H1 (cell line): ENCODE results near the gene EML4. TPM values are rescaled to one million over a fixed set of nuclear protein-coding genes. Genes with fewer than 3 reads are reported as not detected.

Experiments
- CTCF ChIA-PET: fragments of 300-600 bp; sonication (Branson Sonifier 250); formaldehyde crosslinking; loops from one replicate; lab custom pipeline; 2021; ENCODE audit not compliant: partially characterized antibody; lab: Charles Lee
- POLR2A ChIA-PET: fragments of 300-600 bp; sonication (Branson Sonifier 250); formaldehyde crosslinking; loops from one replicate; lab custom pipeline; 2021; ENCODE audit warnings: inconsistent platforms; ENCODE audit not compliant: partially characterized antibody; lab: Charles Lee
- DNase-seq, 2 experiments: peaks; one replicate each; pipeline versions ENCODE4 v3.0.0 to v3.0.0-alpha.2; 2010 to 2022; ENCODE audit warnings: low spot score in 2 of 2, low read depth in 1 of 2, mixed read lengths in 1 of 2
- FAIRE-seq: peaks from 2 replicates; lab custom pipeline; 2011; peaks lifted over from hg19 to GRCh38; lab: Jason Lieb, UNC
- H2AFZ ChIP-seq: 2 replicates; pipeline ENCODE4 v1.8.1; 2012; ENCODE audit warnings: low read length, inconsistent platforms
- H2AK5ac ChIP-seq: 2 replicates; pipeline ENCODE4 v1.6.1; 2013; ENCODE audit warnings: low read depth, low read length
- H2BK120ac ChIP-seq: replicated peaks from 2 replicates; pipeline ENCODE3; 2013; ENCODE audit warnings: low read depth, low read length, inconsistent platforms
- H2BK12ac ChIP-seq: 2 replicates; pipeline ENCODE4 v1.6.1; 2013; ENCODE audit warnings: low read depth, low read length
- H2BK15ac ChIP-seq: 2 replicates; pipeline ENCODE4 v1.6.1; 2013; ENCODE audit warnings: low read length
- H2BK20ac ChIP-seq: 2 replicates; pipeline ENCODE4 v1.6.1; 2013; ENCODE audit warnings: low read length
- H2BK5ac ChIP-seq: 2 replicates; pipeline ENCODE4 v1.6.1; 2013; ENCODE audit warnings: low read depth, low read length
- H3K14ac ChIP-seq: 2 replicates; pipeline ENCODE4 v1.6.1; 2013; ENCODE audit warnings: inconsistent platforms; ENCODE audit not compliant: insufficient read length
- H3K18ac ChIP-seq: 2 replicates; pipeline ENCODE4 v1.6.1; 2013; ENCODE audit warnings: low read length; ENCODE audit errors: extremely low read depth
- H3K23ac ChIP-seq: 2 replicates; pipeline ENCODE4 v1.6.1; 2013; ENCODE audit warnings: inconsistent platforms; ENCODE audit not compliant: insufficient read length
- H3K23me2 ChIP-seq: 2 replicates; pipeline ENCODE4 v1.6.1; 2013; ENCODE audit warnings: low read depth, low read length
- H3K27ac ChIP-seq: 2 replicates; pipeline ENCODE4 v1.6.1; 2011; ENCODE audit warnings: low read depth, low read length, inconsistent platforms
- H3K27me3 ChIP-seq, 4 experiments: replicated peaks in 1 of 4; 1 replicate in 1 of 4; 2 replicates in 3 of 4; pipeline versions ENCODE4 v1.6.1 to v1.8.1; 2011 to 2013; ENCODE audit warnings: low read length in 3 of 4, mild to moderate bottlenecking in 3 of 4, inconsistent platforms in 2 of 4, mixed read lengths in 2 of 4, moderate library complexity in 1 of 4; ENCODE audit not compliant: control insufficient read depth in 3 of 4, insufficient read depth in 3 of 4; ENCODE audit errors: extremely low read depth in 1 of 4
- H3K36me3 ChIP-seq, 4 experiments: 2 replicates each; pipeline versions ENCODE4 v1.6.1 to v1.8.1; 2011 to 2013; ENCODE audit warnings: mild to moderate bottlenecking in 4 of 4, low read length in 3 of 4, moderate library complexity in 2 of 4, control low read depth in 1 of 4, inconsistent platforms in 1 of 4; ENCODE audit not compliant: insufficient read depth in 4 of 4, control insufficient read depth in 2 of 4
- H3K4ac ChIP-seq: replicated peaks from 2 replicates; pipeline ENCODE3; 2013; ENCODE audit warnings: low read length, low read depth, mixed read lengths, inconsistent platforms; ENCODE audit not compliant: insufficient read length
- H3K4me1 ChIP-seq, 4 experiments: replicated peaks in 1 of 4; 1 replicate in 1 of 4; 2 replicates in 3 of 4; pipeline versions ENCODE4 v1.6.1 to v1.8.1; 2011 to 2013; ENCODE audit warnings: low read length in 3 of 4, inconsistent platforms in 2 of 4, mixed read lengths in 1 of 4; ENCODE audit not compliant: insufficient read depth in 4 of 4, control insufficient read depth in 3 of 4
- H3K4me2 ChIP-seq, 2 experiments: 2 replicates each; pipeline versions ENCODE4 v1.6.1 to v1.8.1; 2011 to 2013; ENCODE audit warnings: low read depth in 2 of 2, low read length in 2 of 2, control low read depth in 1 of 2, inconsistent platforms in 1 of 2, mild to moderate bottlenecking in 1 of 2; ENCODE audit not compliant: insufficient read depth in 1 of 2
- H3K4me3 ChIP-seq, 4 experiments: fragments of 200-600, 300-600 bp in 1 of 4; sonication (generic), shearing (Covaris generic), sonication (Bioruptor Twin) in 1 of 4; 2 replicates each; pipeline versions ENCODE4 v1.5.1 to v1.8.1; 2011 to 2016; ENCODE audit warnings: low read length in 4 of 4, low read depth in 3 of 4, control low read depth in 2 of 4, inconsistent platforms in 2 of 4, mild to moderate bottlenecking in 2 of 4, mixed read lengths in 1 of 4, moderate library complexity in 1 of 4; ENCODE audit not compliant: insufficient read depth in 2 of 4; ENCODE audit errors: extremely low read depth in 1 of 4
- H3K56ac ChIP-seq: replicated peaks from 2 replicates; pipeline ENCODE3; 2013; ENCODE audit warnings: low read depth, mild to moderate bottlenecking, mixed read lengths, low read length, inconsistent platforms; ENCODE audit not compliant: insufficient read length
- H3K79me1 ChIP-seq: 2 replicates; pipeline ENCODE4 v1.6.1; 2013; ENCODE audit warnings: low read depth, low read length, control low read depth
- H3K79me2 ChIP-seq, 2 experiments: 2 replicates each; pipeline versions ENCODE4 v1.6.1 to v1.8.1; 2012 to 2013; ENCODE audit warnings: low read length in 2 of 2, mild to moderate bottlenecking in 2 of 2, inconsistent platforms in 1 of 2; ENCODE audit not compliant: insufficient read depth in 2 of 2, control insufficient read depth in 1 of 2
- H3K9ac ChIP-seq, 4 experiments: replicated peaks in 1 of 4; 1 replicate in 1 of 4; 2 replicates in 3 of 4; pipeline versions ENCODE4 v1.6.1 to v1.8.1; 2011 to 2013; ENCODE audit warnings: low read depth in 3 of 4, low read length in 3 of 4, control low read depth in 2 of 4, mild to moderate bottlenecking in 2 of 4, moderate library complexity in 2 of 4, inconsistent platforms in 1 of 4; ENCODE audit errors: extremely low read depth in 1 of 4
- H3K9me3 ChIP-seq, 2 experiments: 2 replicates each; pipeline versions ENCODE4 v1.6.1 to v1.8.1; 2012 to 2013; ENCODE audit warnings: mild to moderate bottlenecking in 2 of 2, moderate library complexity in 2 of 2, control low read depth in 1 of 2, inconsistent platforms in 1 of 2, low read depth in 1 of 2, low read length in 1 of 2, mixed read lengths in 1 of 2; ENCODE audit not compliant: insufficient read depth in 2 of 2
- H4K20me1 ChIP-seq, 2 experiments: replicated peaks in 1 of 2; 2 replicates each; pipeline versions ENCODE3 to v1.8.1; 2011 to 2013; ENCODE audit warnings: inconsistent platforms in 2 of 2, low read length in 2 of 2, mild to moderate bottlenecking in 1 of 2; ENCODE audit not compliant: insufficient read depth in 2 of 2, control insufficient read depth in 1 of 2
- H4K5ac ChIP-seq: 2 replicates; pipeline ENCODE4 v1.6.1; 2013; ENCODE audit warnings: low read length, low read depth, mixed read lengths, inconsistent platforms; ENCODE audit not compliant: insufficient read length
- H4K8ac ChIP-seq: 2 replicates; pipeline ENCODE4 v1.8.0; 2013; ENCODE audit warnings: mild to moderate bottlenecking, moderate library complexity, low read length, inconsistent platforms; ENCODE audit not compliant: insufficient read depth; ENCODE audit errors: extremely low read depth
- H4K91ac ChIP-seq: replicated peaks from 2 replicates; pipeline ENCODE3; 2013; ENCODE audit warnings: low read length, mixed read lengths, inconsistent platforms; ENCODE audit not compliant: insufficient read length
- ATF2 ChIP-seq: IDR thresholded peaks from 2 replicates; pipeline ENCODE4 v1.6.1; 2012; ENCODE audit warnings: low read length, inconsistent platforms
- HDAC6 ChIP-seq: IDR thresholded peaks from one replicate; pipeline ENCODE4 v1.7.1; 2012; ENCODE audit warnings: low read depth, mild to moderate bottlenecking, inconsistent platforms, low read length, moderate library complexity
- USF2 ChIP-seq: IDR thresholded peaks from 2 replicates; pipeline ENCODE4 v1.6.1; 2011; ENCODE audit warnings: low read length, improper control_type of control experiment
- WGBS, 2 experiments: shearing (Covaris generic) in 1 of 2; methylation state at CpG; one replicate each; pipeline versions ENCODE4 v1.1.6 to v1.1.7; 2013 to 2015; ENCODE audit warnings: low lambda C conversion rate in 2 of 2, mixed read lengths in 2 of 2, inconsistent platforms in 1 of 2, low coverage in 1 of 2, missing lambda C conversion rate in 1 of 2; ENCODE audit not compliant: insufficient replicate concordance in 2 of 2, insufficient coverage in 1 of 2, insufficient read length in 1 of 2; ENCODE audit errors: extremely low coverage in 1 of 2, missing lambda C conversion rate in 1 of 2; 5-methylcytosine and 5-hydroxymethylcytosine counted together
- polyA plus RNA-seq, 7 experiments: library from polyadenylated mRNA; depleted of rRNA in 3 of 7; stranded (reverse) in 5 of 7; unstranded in 2 of 7; fragments of >200 nt in 5 of 7; fragments of 200-250 nt in 2 of 7; gene quantifications; 1 replicate in 5 of 7; 2 replicates in 1 of 7; 4 replicates in 1 of 7; pipeline versions ENCODE4 v1.2.1 to v1.2.3, GENCODE V29; 2011 to 2013; ENCODE audit warnings: missing spikeins in 2 of 7, mixed read lengths in 2 of 7
- total RNA-seq: library from RNA; stranded (reverse); fragmentation: NEBNext Ultra II Directional; extraction: Animal tissue kit (Norgen Biotek cat#: 25700); gene quantifications from 2 replicates; pipeline ENCODE4 v1.2.1, GENCODE V29; 2021

Gene EML4
- total and polyA plus RNA-seq, 2 of the 8 experiments (the other 6 are each of a cell fraction or from before 2014, with no cell fraction given), result 50.1 to 104 TPM

- no peak overlapping the region for H2BK12ac ChIP-seq
- no peak overlapping the region for H4K91ac ChIP-seq
- H3K9me3 ChIP-seq, result no peaks in the 10 kb centered on the region; a peak in 1 of 4 replicates
- no peaks in the 10 kb centered on the region for H3K27me3 ChIP-seq
- H2AK5ac ChIP-seq, result no peak overlapping the region
- H3K27ac ChIP-seq, result no peak overlapping the region
- H4K5ac ChIP-seq, result no peak overlapping the region
- no peak overlapping the region for H3K4me3 ChIP-seq
- no peak overlapping the region for H2BK20ac ChIP-seq
- H3K56ac ChIP-seq, result no peak overlapping the region
- no peak overlapping the region for H2BK5ac ChIP-seq
- no peak overlapping the region for H2BK120ac ChIP-seq
- H2BK15ac ChIP-seq, result no peak overlapping the region
- TF ChIP-seq HDAC6 (no peak), USF2 (no peak), ATF2 (no peak)
- no peak overlapping the region for H3K9ac ChIP-seq
- 84% methylated on average over 3 of the region's 3 CpGs; no CpG with 5 or more reads in 1 of the 2 experiments for WGBS, 2 experiments
- H3K23me2 ChIP-seq, result no peaks in the 10 kb centered on the region
- DNase-seq (no peak), FAIRE-seq (no peak)
- no peaks in the 10 kb centered on the region; the same call in 1 of the 2 replicates for H3K79me1 ChIP-seq
- H2AFZ ChIP-seq, result no peak overlapping the region
- no peak overlapping the region for H3K4ac ChIP-seq
- ChIA-PET CTCF (interaction anchor here (1.2 kb wide), 1 partner anchor 13 kb away, joined by 3 read pairs; no protein-coding TSS in a partner anchor), POLR2A (no interaction called here)
- no peak overlapping the region for H4K8ac ChIP-seq
- peaks cover 0 to 10% (median 1%) of the 10 kb centered on the region in 4 experiments; a peak in 3 of 8 replicates for H3K36me3 ChIP-seq
- no peaks in the 10 kb centered on the region for H4K20me1 ChIP-seq
- no peak overlapping the region for H3K23ac ChIP-seq
- no peaks in the 10 kb centered on the region; a peak in 1 of 4 replicates for H3K79me2 ChIP-seq
- no peak overlapping the region; a peak in 1 of 4 replicates for H3K4me2 ChIP-seq
- H3K14ac ChIP-seq, result no peak overlapping the region
- peaks cover 0 to 4% (median 0%) of the 10 kb centered on the region in 4 experiments; a peak in 1 of 7 replicates for H3K4me1 ChIP-seq
- H3K18ac ChIP-seq, result no peak overlapping the region
These were observed 80.7 kb downstream of the EML4 start for GRCh38 chr2:42249887-42250286.
